Glutamatergic neuron (in vitro differentiated cells): ENCODE results near the gene CELF2. TPM values are rescaled to one million over a fixed set of nuclear protein-coding genes. Genes with fewer than 3 reads are reported as not detected.
A peak's percentile ranks its signal among the peaks of the same experiment; 100 is the strongest.

Experiments
- DNase-seq: peaks from one replicate; pipeline ENCODE4 v3.0.0; 2022
- H3K27ac Mint-ChIP-seq: one replicate; pipeline ENCODE4 v1.8.0; 2020; ENCODE audit warnings: mild to moderate bottlenecking, mixed read lengths, inconsistent platforms; ENCODE audit not compliant: unreplicated experiment
- H3K27me3 Mint-ChIP-seq: one replicate; pipeline ENCODE4 v1.8.0; 2020; ENCODE audit warnings: mild to moderate bottlenecking, moderate library complexity, mixed read lengths, inconsistent platforms; ENCODE audit not compliant: unreplicated experiment
- H3K36me3 Mint-ChIP-seq: one replicate; pipeline ENCODE4 v1.8.0; 2020; ENCODE audit warnings: mild to moderate bottlenecking, mixed read lengths, inconsistent platforms; ENCODE audit not compliant: unreplicated experiment
- H3K4me1 Mint-ChIP-seq: one replicate; pipeline ENCODE4 v1.8.0; 2020; ENCODE audit warnings: mild to moderate bottlenecking, low read depth, mixed read lengths, inconsistent platforms; ENCODE audit not compliant: unreplicated experiment
- H3K4me3 Mint-ChIP-seq: one replicate; pipeline ENCODE4 v1.8.0; 2020; ENCODE audit warnings: mild to moderate bottlenecking, mixed read lengths, inconsistent platforms; ENCODE audit not compliant: unreplicated experiment
- H3K9me3 Mint-ChIP-seq: one replicate; pipeline ENCODE4 v1.8.0; 2020; ENCODE audit warnings: mild to moderate bottlenecking, moderate library complexity, mixed read lengths, inconsistent platforms; ENCODE audit not compliant: unreplicated experiment
- CTCF ChIP-seq: fragments of 200-600 bp; sonication (generic); IDR thresholded peaks from one replicate; pipeline ENCODE4 v1.5.0; 2021; ENCODE audit not compliant: partially characterized antibody, unreplicated experiment
- long read RNA-seq: library from polyadenylated mRNA; unstranded; transcript quantifications from one replicate; pipeline ENCODE4 v2.0.0, GENCODE V29; 2020; ENCODE audit not compliant: unreplicated experiment
- total RNA-seq: library from RNA; stranded (reverse); fragmentation: NEBNext Ultra II Directional; extraction: Animal tissue kit (Norgen Biotek cat#: 25700); gene quantifications from one replicate; pipeline ENCODE4 v1.2.1, GENCODE V29; 2021; ENCODE audit not compliant: unreplicated experiment

CELF2 gene
- 47.4 TPM for total RNA-seq
- long read RNA-seq, full-length matches to known transcripts = 2 of 20 reads
- long read RNA-seq, partial matches to known transcripts = 4 of 20 reads
- long read RNA-seq, other reads (novel, unspliced or antisense) = 14 of 20 reads

GRCh38 chr10:11017570-11018431 is at the start of gene CELF2:
Gene CELF2 (plus strand): TSS chr10:11017872. CDS start chr10:11018090, 218 bp downstream.
- Mint-ChIP-seq H3K27me3 (peaks cover 5% of the 10 kb centered on the region), H3K4me3 (peak within 1 kb of the TSS; percentile 88), H3K4me1 (peaks cover 29% of the 10 kb centered on the region), H3K36me3 (no peaks in the 10 kb centered on the region), H3K27ac (peak within 1 kb of the TSS; percentile 62), H3K9me3 (peaks cover 3% of the 10 kb centered on the region)
- no peak for TF ChIP-seq CTCF
- DNase-seq = peak; percentile 79

- H3K4me1 Mint-ChIP-seq = peaks cover 22% of the 10 kb centered on the region
- H3K27me3 Mint-ChIP-seq = peaks cover 4% of the 10 kb centered on the region
- H3K36me3 Mint-ChIP-seq = no peaks in the 10 kb centered on the region
- no peak overlapping the region for H3K4me3 Mint-ChIP-seq
- no peak for TF ChIP-seq CTCF
- DNase-seq = no peak
- H3K27ac Mint-ChIP-seq = no peak overlapping the region
- H3K9me3 Mint-ChIP-seq = peaks cover 7% of the 10 kb centered on the region
These were observed 49.4 kb upstream of the CELF2 start for GRCh38 chr10:10968257-10968588.

DNA sequence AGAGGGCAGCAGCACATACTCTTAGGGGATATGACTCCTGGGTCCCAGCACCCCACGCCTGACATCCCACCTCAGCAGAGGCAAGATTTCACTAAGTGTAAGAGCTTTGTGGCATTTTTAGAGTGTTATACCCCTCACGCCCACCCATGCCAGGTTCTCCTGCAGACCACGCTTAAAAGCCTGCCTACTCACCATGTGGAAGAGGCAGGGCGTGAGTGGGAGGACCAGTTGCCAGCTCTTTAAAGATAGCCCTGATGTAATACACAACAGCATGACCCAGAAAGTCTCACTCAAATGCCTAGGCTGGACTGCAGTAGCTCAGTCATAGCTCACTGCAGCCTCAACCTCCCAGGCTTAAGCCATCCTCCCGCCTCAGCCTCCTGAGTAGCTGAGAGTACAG is 44.4 kb upstream of the CELF2 start:
- no peak for TF ChIP-seq CTCF
- DNase-seq = no peak
- Mint-ChIP-seq H3K9me3 (no peaks in the 10 kb centered on the region), H3K27me3 (peaks cover 3% of the 10 kb centered on the region), H3K27ac (no peak overlapping the region), H3K4me1 (peaks cover 10% of the 10 kb centered on the region), H3K36me3 (no peaks in the 10 kb centered on the region), H3K4me3 (no peak overlapping the region)

- H3K4me3 Mint-ChIP-seq = no peak overlapping the region
- no peak for DNase-seq
- H3K27me3 Mint-ChIP-seq = peaks cover 4% of the 10 kb centered on the region
- no peaks in the 10 kb centered on the region for H3K9me3 Mint-ChIP-seq
- H3K4me1 Mint-ChIP-seq = peaks cover 10% of the 10 kb centered on the region
- no peak overlapping the region for H3K27ac Mint-ChIP-seq
- no peaks in the 10 kb centered on the region for H3K36me3 Mint-ChIP-seq
- TF ChIP-seq CTCF = no peak
These were observed 42.0 kb upstream of the CELF2 start for GRCh38 chr10:10975647-10976046.

- H3K9me3 Mint-ChIP-seq = no peaks in the 10 kb centered on the region
- H3K27me3 Mint-ChIP-seq = peaks cover 1% of the 10 kb centered on the region
- H3K27ac Mint-ChIP-seq = no peak overlapping the region
- TF ChIP-seq CTCF = no peak
- H3K36me3 Mint-ChIP-seq = no peaks in the 10 kb centered on the region
- H3K4me1 Mint-ChIP-seq = peaks cover 10% of the 10 kb centered on the region
- no peak overlapping the region for H3K4me3 Mint-ChIP-seq
- no peak for DNase-seq
These were observed 41.0 kb upstream of the CELF2 start for GRCh38 chr10:10976652-10977051.
